Anterior cingulate cortex (tissue), 58 donors: ENCODE data around the gene UTP4.
A peak's percentile ranks its signal among the peaks of the same experiment; 100 is the strongest.
"Not testable (repeated sequence)": the region's sequence is repeated elsewhere in the genome, so short reads cannot be mapped to it uniquely, and the experiment has no call there.

ENCODE experiments used
- DNase-seq, 58 donors: peaks; one replicate each; lab custom pipeline; 2025; lab: John Stamatoyannopoulos, UW

Gene UTP4

DNA sequence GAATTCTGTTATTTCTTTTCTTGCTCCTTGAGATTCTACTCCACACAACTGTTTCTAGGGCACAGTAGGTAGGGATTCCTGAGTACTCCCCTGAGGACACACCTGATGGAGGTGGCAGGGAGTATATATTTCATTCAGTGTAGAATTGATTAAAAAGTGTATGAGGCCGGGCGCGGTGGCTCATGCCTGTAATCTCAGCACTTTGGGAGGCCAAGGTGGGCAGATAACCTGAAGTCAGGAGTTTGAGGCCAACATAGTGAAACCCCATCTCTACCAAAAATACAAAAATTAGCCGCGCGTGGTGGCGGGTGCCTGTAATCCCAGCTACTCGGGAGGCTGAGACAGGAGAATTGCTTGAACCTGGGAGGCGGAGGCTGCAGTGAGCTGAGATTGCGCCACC lies 5.6 kb upstream of the UTP4 start:
- not testable (repeated sequence) for DNase-seq

DNA sequence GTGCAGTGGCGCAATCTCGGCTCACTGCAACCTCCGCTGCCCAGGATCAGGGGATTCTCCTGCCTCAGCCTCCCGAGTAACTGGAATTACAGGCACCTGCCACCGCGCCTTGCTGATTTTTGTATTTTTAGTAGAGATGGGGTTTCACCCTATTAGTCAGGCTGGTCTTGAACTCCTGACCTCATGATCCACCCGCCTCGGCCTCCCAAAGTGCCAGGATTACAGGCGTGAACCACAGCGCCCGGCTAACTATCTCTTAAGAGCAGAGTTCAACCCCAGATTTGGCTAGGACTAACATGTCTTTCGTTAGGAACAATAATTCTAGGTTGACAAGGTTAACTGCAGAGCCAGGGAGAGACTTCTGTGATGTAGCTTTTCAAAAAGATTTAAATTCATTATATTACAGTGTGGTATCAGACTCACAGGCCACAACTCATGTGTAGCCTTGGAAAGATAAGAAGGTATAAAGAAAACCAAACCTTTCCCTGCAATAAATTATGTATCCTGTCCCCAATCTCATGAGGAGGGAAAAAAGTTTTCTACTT lies 4.4 kb upstream of the UTP4 start:
- no peak for DNase-seq

DNA sequence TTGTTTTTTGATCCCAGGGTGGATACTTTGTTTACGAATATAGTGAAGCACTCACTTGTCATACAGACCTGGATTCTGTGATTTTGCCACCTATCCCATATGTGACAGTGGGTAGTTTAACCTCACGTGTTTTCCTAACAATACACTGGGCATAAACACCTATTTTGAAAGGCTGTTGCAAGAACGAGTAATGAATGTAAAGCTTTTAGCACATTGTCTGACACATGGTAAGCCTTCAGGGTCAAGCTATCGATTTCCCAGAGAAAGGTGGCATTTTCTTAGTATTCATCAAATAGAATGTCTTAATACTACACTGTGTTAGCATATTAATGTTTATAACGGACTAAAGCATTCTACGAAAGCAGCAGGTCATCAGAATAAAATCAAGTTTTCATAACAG lies 2.0 kb upstream of the UTP4 start:
- no peak for DNase-seq

DNA sequence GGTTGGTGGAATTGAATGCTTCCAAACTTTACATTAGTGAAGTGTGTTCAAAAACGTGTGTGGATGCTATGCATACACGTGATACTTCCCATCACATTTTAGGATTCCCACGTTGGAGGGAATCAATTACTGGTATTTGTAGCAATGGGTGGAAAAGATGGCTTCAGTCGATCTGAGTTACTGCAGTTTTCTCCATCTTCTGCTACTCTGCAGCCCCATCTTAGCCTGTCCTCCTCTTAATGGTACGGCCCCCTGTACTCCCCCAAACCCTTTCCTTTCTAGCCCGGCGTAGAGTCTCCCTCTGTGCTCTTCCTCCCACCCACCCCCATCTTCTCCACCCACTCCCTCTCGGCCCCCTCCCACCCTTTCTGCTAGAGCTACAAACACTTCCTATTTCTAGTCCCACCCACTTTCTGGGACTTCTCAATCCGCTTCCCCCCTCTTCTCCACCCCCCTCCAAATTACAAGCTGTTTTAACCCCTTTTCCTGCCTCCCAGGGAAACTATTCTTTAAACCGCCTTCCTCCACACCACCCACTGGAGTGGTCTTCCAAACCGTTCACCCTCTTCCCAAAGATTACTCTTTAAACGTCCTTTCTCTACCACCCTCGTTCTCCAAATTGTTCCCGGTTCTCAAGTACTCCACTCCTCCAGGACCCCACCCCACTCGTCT lies 1.1 kb upstream of the UTP4 start:
- peak in 2 of 58 donors; percentile 12 to 27 for DNase-seq

DNA sequence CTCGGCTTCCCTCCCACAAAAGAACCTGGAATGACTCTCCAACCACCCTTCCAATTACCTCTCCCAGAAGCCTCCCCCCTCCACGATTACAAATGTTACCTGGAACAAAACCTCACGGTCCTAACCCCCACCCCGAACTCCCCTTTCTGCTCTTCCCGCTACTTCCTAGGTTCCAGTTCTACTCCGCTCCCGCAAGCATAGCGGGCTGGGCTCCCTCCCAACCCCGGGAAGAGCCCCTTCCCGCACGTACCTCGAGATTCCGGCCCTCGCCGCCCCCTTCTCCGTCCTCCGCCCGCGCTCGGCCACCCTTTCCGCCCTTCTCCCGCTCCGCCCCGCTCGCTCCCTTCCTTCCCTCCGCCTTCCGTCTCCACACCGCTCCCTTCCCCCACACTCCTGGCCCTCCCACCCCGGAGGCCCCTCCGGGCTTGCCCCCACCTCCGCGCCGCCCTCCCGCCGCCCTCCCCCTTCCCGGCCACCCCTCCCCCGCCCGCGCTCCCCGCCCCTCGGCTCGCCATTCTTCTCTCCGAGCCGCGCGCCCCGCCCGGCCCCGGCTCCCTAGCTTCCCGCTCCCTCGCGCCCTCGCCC lies 518 bp upstream of the UTP4 start:
- peak in 40 of 58 donors; percentile 29 to 81 (median 63) for DNase-seq

DNA sequence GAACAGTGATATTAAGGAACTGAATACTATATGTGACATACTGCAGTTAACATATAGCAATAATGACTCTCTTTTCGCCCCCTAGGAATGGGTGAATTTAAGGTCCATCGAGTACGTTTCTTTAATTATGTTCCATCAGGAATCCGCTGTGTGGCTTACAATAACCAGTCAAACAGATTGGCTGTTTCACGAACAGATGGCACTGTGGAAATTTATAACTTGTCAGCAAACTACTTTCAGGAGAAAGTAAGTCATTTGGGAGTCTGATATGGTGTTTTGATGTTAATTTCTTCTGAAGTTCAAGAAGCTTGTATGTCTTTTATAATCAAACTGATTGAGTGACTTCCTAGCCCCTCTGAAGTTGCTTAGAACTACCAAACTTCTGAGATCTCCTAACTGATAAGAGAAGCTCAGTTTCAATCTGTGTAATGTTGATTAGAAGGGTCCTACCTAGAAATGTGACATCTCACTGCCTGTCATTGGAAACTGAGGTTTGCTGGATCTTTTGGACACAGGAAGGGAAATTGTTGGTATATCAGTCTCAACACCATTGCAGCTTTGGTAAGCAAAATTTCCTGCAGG lies 1.0 kb downstream of the UTP4 start:
- no peak for DNase-seq

DNA sequence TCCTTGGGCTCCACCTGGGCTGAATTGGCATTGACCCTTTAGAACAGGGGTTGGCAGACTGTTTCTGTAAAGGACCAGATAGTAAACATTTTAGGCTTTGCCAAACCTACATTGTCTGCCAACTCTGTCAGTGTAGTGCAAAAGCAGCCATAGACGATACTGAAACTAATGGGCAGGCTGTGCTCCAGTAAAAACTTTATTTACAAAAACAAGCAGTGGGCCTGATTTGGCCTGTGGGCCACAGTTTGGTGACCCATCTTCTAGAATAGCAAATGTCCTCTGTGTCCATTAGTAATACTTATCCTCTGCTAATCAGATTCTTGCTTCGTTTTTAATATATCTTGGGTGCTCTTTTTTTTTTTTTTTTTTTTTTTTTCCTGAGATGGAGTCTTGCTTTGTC lies 6.2 kb downstream of the UTP4 start:
- DNase-seq = no peak

DNA sequence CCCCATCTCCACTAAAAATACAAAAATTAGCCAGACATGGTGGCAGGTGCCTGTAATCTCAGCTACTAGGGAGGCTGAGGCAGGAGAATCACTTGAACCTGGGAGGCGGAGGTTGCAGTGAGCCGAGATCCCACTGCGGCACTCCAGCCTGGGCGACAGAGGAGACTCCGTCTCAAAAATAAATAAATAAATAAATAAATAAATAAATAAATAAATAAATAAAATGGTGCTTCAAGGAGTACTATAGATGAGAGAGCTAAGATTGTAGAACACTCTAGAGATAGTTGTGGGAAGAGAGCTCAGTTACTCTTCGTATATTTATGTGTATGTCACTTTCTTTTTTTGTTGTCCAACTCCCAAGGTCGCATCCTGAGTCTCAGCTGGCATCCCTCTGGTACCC lies 7.0 kb downstream of the UTP4 start:
- not testable (repeated sequence) for DNase-seq

DNA sequence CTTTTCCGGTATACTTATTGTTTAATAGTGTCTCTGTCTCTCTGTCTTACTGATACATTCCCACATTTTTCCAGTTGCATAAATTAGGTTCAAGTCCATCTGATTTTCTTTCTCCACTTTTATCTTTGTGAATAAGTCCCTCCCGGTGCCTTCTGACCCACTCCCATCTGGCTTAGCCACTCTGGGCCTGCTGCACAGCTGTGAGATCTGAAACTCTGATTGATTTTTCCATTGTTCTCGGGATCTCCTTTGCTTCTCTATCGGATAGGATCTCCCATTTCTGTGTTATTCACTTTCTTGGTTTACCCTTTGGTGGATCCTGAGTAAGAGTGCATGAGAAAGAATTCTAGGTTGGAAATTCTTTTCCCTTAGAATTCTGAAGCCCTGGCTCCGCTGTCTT lies 8.6 kb downstream of the UTP4 start:
- DNase-seq = no peak

DNA sequence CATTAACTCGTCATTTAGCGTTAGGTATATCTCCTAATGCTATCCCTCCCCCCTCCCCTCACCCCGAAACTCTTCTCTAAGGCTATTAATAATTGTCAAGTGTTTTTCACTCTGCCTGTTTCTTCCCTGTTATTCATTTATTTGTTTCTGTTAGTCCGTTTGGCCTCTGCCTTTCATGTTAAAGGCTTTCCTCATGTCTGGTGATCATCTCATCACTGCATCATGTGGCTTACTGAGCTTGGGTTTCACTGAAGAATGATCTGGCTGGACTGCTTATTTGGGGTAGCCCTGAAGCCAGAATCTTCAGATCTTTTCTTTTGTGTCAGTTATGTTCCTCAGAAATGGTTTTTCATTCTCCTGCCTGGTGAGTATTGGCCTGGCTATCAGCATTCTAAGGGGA lies 9.5 kb downstream of the UTP4 start:
- DNase-seq = no peak

DNA sequence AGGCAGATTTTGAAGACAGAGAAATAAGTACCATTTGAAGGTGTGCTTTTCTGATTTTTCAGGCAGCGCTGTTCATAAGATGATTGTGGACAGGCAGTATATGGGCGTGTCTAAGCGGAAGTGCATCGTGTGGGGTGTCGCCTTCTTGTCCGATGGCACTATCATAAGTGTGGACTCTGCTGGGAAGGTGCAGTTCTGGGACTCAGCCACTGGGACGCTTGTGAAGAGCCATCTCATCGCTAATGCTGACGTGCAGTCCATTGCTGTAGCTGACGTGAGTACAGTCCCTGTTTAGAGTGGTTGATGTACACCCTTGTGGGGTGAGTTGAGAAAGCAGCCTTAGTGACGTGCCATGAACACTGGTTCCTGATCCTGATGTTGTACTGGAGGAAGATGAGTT lies 10.7 kb downstream of the UTP4 start:
- DNase-seq = no peak

DNA sequence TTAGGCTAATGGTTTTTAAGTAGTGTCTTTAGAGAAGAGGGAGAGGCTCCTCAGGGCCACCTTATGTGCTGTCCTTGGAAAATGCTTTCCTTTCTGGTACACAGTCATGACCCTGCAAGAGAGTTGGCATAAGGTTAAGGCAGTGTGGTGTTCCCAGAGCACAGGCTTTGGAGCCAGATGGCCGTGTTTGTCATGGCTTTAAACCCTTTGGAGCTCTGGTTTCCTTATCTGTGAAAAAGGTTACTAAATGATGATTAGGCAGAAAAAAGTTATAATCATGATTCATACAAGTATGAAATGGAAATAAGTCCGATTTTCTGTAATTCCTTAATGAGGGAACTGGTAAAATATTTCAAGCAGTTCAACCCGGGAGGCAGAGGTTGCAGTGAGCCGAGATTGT lies 13.2 kb downstream of the UTP4 start:
- DNase-seq = no peak

DNA sequence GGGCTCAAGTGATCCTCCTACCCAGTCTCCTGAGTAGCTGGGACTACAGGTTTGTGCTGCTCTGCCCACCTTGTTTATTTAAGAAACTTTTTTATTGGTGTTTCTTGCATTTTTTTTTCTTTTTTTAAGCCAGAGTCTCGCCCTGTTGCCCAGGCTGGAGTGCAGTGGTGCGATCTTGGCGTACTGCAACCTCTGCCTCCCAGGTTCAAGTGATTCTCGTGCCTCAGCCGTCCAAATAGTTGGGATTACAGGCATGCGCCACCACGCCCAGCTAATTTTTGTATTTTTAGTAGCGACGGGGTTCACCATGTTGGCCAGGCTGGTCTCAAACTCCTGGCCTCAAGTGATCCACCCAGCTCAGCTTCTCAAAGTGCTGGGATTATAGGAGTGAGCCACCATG lies 17.2 kb downstream of the UTP4 start:
- DNase-seq = not testable (repeated sequence)

DNA sequence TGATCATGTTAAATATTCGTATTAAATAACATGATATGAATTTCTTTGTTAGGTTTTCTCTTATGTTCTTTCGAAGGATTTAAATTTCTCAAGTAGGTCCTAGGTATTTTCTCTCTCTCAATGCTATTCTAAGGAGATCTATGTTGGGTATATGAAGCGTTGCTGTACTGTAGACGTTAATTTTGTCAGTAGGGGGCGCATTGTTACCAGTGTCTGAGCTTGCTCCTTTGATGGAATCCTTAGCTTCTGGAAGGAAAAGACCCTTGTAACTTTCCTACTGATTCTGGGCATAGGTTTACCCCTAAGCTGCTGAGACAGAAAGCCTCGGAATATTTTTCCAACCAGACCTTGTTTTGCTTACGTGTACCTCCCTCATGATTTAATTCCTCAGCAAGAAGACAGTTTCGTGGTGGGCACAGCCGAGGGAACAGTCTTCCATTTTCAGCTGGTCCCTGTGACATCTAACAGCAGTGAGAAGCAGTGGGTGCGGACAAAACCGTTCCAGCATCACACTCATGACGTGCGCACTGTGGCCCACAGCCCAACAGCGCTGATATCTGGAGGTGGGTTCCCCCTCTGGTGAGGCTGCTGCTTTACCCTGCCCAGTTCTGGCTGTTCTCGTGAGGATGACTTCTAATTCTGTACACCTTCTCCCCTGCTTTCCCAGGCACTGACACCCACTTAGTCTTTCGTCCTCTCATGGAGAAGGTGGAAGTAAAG lies 17.9 kb downstream of the UTP4 start:
- peak in 48 of 58 donors; percentile 5 to 86 (median 48) for DNase-seq

DNA sequence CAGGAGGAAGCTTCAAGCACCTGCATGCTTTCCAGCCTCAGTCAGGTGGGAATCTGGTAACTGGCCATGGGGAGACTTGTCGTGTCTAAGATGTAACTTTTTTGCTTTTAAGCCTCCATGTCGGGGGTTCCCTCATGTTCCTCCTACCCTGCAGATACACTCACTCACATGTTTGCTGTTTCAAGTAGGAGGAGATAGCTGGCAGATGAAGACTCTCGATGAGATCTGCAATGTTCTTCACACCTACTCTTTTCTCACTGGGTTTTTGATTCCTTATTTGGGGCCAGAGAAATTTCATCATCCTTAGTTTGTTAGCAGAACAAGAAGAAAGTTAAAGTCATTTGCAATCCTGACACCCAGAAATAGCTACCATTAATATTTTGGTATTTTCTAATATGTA lies 24.7 kb downstream of the UTP4 start:
- peak in 9 of 58 donors; percentile 2 to 66 (median 12) for DNase-seq

DNA sequence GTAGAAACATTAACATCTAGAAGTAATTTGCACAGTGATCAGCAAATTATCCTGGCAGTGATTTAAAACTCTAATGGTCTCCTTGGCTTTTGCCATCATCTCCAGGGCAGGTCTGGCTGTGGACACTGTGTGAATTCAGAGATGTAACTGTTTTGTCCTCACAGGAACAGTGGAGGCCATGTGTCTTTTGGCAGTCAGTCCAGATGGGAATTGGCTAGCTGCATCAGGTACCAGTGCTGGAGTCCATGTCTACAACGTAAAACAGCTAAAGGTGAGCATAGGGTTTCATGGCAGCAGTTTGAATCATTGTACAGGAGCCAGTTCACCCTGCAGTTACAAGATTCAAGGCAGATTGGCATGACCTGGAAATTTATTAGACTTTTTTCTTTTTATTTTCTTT lies 27.7 kb downstream of the UTP4 start:
- no peak for DNase-seq

DNA sequence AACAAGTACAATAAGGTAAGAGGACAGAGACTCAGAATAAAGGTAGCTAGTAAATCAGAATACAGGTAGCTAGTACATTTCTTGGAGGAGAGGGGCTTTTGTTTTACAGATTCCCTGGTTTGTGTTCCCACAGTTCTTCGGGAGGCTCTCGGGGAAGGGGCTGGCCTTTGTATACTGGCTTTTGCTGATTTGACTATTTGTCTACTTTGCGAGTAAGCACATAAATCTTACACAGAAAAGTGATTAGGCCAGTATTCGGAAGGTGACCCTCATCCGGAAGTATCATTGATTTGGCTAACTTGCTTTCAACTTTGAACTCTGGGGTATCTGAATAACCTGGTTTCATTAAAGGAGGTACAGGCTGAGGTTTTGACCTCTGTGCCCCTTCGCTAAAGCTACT lies 33.1 kb downstream of the UTP4 start:
- DNase-seq = no peak

DNA sequence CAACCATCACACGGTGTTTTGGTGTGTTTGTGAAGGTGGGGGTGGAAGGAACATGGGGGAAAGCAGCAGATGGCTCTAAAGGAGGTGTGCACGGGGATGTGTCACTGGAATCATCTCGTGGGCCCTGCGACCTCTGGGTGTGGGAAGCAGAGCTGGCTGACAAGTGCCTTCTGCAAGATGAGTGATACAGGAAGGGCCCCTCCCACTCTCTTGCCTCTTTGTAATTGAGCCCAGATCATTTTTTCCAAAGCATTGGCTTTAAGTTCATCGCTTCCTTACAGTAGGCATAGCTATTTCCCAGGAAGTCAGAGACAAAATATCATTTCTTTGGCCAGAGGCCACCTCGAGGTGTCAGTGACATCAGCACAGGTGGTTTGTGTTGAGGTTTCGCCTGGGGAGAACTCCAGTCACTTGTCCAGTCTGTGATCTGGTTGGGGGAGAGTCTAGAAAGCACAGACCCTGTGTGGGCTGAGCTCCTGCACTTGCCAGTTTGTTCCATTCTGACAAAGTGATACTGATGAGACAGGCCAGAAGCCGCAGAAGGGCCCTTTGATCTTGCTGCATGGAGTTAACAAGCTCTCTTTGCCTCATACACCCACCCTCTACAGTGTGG lies 33.9 kb downstream of the UTP4 start:
- peak in 29 of 58 donors; percentile 5 to 75 (median 33) for DNase-seq

DNA sequence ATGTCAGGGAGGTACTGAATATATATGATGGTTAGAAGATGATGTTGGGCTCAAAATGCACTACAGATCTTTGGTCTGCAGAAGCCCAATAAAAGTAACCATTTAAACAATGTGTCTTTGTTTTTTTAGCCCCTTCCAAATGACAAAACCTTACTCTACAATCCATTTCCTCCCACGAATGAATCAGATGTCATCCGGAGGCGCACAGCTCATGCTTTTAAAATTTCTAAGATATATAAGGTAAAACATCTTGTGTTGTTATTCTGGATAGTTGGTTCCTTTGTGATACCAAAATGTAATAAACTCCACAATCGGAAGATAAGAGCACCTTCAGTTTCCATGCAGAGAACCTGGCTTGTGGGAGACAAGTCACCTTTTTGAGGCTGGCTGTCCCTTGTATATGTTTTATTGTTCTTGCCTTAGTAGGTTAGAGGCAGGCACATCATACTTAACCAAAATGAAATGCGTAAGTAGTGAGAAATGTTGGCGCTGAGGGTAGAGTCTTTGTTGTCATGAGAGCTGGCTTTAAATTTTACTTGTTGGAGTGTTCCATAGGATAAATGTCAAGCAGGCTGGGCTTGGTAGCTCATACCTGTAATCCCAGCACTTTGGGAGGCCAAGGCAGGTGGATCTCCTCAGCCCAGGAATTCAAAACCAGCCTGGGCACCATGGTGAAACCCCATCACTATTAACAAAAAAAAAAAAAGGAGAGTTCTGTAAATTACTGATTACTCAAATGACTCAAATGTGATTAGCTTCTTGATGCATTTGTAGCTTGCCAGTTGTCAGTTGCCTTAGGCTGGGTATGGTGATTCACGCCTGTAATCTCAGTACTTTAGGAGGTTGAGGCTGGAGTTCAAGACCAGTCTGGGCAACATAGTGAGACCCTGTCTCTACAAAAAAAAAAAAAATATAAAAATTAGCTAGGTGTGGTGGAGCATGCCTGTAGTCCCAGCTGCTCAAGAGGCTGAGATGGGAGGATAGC lies 34.8 kb downstream of the UTP4 start:
- DNase-seq = peak in 1 of 58 donors; percentile 3

DNA sequence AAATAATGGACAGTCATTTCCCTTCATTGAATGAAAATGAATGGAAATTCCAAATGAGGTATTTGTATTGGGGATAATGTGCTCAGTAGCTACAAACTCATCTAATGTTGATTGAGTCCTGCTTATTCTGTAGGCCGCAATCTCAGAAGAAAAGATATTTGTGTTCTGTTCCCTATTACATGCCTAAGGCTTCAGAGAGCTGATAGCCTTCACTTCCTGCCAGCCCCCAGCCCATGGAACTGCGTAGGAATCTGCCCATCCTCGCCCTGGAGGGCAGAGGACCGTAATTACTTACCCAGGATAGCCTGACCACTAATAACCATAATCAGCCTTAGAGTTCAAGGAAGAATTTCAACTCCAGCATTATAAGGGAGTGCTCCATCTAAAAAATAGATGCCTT lies 36.6 kb downstream of the UTP4 start:
- DNase-seq = no peak
